DMS53 (cell line): ENCODE results near the gene APOBEC3F.
"Not testable (repeated sequence)": the region's sequence is repeated elsewhere in the genome, so short reads cannot be mapped to it uniquely, and the experiment has no call there.

Source experiments
- DNase-seq: peaks from one replicate; lab custom pipeline; 2025; lab: John Stamatoyannopoulos, UW

APOBEC3F gene

GRCh38 chr22:39027717-39028116 is 12.9 kb upstream of the APOBEC3F start:
- no peak for DNase-seq

- DNase-seq, result no peak
Measured at GRCh38 chr22:39028281-39028680, 12.4 kb upstream of the APOBEC3F start.

DNA sequence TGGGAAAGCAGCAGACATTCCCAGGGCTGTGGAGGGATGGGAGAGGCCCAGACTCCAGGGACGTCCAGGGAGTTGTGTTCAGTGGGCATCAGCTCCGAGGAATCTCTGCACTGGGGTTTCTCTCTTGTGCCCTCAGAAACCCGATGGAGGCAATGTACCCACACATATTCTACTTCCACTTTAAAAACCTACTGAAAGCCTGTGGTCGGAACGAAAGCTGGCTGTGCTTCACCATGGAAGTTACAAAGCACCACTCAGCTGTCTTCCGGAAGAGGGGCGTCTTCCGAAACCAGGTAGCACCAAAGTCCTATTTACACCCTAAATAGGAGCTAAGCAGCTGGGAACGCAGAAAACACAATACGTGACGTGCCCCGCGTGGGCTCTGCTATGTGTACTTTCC is 11.4 kb upstream of the APOBEC3F start:
- DNase-seq, result no peak

DNA sequence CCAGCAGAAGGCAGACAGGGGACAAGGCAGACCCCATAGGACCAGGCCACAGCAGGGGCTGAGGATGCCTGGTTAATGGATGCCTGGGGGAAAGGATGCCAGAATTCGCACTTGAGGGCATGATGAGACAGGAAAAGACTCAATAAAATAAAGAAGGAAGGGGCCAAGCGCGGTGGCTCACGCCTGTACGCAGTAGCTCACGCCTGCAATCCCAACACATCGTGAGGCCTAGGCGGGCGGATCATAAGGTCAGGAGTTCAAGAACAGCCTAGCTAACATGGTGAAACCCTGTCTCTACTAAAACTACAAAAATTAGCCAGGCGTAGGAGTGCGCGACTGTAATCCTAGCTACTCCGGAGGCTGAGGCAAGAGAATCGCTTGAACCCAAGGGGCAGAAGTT is 10.0 kb upstream of the APOBEC3F start:
- DNase-seq, result no peak

- DNase-seq, result not testable (repeated sequence)
Measured at GRCh38 chr22:39031434-39032295, 9.0 kb upstream of the APOBEC3F start.

- DNase-seq, result not testable (repeated sequence)
Measured at GRCh38 chr22:39037071-39037470, 3.6 kb upstream of the APOBEC3F start.

GRCh38 chr22:39039306-39040126 is 1.1 kb upstream of the APOBEC3F start:
- no peak for DNase-seq

DNA sequence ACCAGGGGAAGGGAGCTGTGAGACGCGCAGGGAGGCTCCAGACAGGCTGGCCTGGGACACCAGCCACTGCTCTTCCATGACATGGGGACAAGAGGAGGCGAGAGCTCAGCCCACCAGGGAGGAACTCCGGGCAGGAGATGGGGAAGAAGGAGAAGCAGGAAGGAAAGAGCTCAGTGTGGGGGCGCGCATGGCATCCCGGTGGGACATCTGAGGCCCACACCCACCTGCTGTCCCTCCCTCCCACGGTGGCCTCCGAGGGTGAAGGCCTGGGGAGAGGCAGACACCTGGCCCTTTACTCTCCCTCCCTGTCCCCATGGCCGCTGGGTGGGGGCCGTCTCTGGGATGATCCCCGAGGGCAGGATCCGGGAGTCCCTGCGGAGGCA is 518 bp upstream of the APOBEC3F start:
- DNase-seq, result not testable (repeated sequence)

- DNase-seq, result no peak
Measured at GRCh38 chr22:39041908-39042307, 1.2 kb downstream of the APOBEC3F start.

DNA sequence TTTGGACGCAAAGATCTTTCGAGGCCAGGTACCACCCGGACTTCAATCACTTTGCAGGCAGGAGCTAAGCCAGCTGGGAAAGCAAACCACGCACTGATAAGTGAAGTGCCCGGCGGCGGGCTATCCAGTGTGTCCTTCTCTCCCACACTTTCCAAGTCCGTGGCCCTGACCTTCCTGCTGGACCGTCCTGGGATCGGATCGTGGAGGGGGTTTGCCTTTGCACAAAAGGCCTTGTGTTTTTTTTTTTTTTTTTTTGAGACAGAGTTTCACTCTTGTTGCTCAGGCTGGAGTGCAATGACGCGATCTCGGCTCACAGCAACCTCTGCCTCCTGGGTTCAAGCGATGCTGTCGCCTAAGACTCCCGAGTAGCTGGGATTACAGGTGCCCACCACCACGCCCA is 2.4 kb downstream of the APOBEC3F start:
- DNase-seq, result not testable (repeated sequence)

GRCh38 chr22:39045136-39045535 is 4.5 kb downstream of the APOBEC3F start:
- not testable (repeated sequence) for DNase-seq

- DNase-seq, result peak; percentile 12
Measured at GRCh38 chr22:39049486-39049885, 8.8 kb downstream of the APOBEC3F start.

GRCh38 chr22:39051844-39052495 is 11.3 kb downstream of the APOBEC3F start:
- not testable (repeated sequence) for DNase-seq

DNA sequence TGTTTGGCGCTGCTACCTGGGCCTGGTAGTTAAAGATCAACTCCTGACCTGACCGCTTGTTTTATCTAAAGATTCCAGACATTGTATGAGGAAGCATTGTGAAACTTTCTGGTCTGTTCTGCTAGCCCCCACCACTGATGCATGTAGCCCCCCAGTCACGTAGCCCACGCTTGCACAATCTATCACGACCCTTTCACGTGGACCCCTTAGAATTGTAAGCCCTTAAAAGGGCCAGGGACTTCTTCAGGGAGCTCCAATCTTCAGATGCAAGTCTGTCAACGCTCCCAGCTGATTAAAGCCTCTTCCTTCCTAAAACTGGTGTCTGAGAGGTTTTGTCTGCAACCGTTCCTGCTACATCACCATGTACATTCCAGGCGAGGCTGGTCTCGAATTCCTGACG is 15.0 kb downstream of the APOBEC3F start:
- DNase-seq, result no peak

DNA sequence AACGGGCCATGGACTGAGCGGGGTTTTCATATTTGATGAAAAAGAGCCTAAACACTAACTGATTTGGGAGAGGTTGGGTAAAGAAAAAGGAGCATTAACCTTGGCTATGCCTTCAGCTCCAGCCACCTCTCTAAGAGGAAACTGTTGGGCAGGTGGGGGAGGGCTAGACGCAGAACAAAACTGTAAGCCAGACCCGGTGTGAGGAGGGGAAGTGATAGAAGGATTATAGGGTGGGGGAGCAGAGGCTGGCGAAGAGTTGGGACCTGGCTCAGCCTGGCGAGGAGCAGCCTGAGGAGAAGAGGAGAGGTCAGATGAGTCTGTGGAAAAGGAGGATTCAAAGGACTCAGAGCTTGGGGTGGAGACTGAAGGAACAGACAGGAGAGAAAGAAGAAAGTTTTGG is 20.6 kb downstream of the APOBEC3F start:
- DNase-seq, result not testable (repeated sequence)

DNA sequence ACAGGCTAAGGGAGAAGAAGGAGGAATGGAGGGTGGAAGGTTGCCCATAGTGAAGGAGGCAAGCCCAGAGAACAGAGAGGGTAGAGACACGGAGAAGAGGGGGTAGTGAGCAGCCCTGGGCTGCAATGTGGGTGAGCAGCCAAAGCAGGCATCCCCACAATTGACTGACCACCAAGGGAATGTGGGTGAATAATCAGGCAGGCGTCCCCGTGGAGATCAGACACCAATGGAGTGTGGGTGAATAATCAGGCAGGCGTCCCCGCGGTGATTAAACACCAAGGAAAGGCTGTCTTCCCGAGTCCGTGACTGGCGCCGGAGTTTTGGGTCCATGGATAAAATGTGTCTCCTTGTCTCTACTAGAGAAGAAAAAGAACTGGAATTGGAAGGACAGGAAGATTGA is 21.3 kb downstream of the APOBEC3F start:
- DNase-seq, result not testable (repeated sequence)

GRCh38 chr22:39063904-39064303 is 23.2 kb downstream of the APOBEC3F start:
- DNase-seq, result not testable (repeated sequence)

- not testable (repeated sequence) for DNase-seq
Measured at GRCh38 chr22:39066442-39067276, 26.0 kb downstream of the APOBEC3F start.

GRCh38 chr22:39068033-39068785 is 27.5 kb downstream of the APOBEC3F start:
- no peak for DNase-seq

DNA sequence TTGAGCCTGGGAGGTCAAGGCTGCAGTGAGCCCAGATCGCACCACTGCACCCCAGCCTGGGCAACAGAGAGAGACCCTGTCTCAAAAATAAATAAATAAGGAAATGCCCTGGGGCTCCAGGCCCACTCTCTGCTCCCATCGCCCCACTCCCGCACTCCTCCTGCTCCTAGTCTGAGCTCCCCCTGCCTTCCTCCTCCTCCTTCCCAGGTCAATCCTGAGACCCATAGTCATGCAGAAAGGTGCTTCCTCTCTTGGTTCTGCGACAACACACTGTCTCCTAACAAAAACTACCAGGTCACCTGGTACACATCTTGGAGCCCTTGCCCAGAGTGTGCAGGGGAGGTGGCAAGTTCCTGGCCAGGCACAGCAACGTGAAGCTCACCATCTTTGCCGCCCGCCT is 29.5 kb downstream of the APOBEC3F start:
- DNase-seq, result no peak

DNA sequence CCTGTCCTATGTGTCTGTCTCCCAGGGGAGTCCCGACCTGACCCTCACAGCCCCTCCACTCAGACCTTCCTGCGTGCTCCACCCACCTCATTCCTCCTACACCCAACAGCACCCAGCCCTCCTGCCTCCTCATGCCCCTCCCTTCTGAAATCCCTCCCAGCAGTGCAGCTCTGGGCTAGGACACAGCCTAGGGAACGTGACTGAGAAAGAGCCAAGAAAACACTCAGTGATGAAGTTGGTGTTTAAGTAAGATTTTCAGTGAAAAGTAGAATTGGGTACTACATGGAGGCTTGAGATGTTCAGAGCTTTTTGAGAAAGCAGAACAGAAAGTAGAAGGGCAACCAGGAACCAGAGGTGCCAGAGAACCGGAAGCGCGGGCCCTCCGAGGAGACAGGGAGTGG is 31.9 kb downstream of the APOBEC3F start:
- DNase-seq, result not testable (repeated sequence)
